Stimulated activated CD8-positive, alpha-beta memory T cell treated with anti-CD3 and anti-CD28 coated beads, Interleukin-12 subunit alpha, Interleukin-12 subunit beta, amount 100 ng/mL, for 24 hours (primary cell): ENCODE results near the gene PACSIN2.
"Not testable (repeated sequence)": the region's sequence is repeated elsewhere in the genome, so short reads cannot be mapped to it uniquely, and the experiment has no call there.

ENCODE experiments used
- DNase-seq: peaks from one replicate; pipeline ENCODE4 v3.0.0-alpha.2; 2020; ENCODE audit errors: extremely low read depth

The PACSIN2 gene

GRCh38 chr22:42964994-42965699, 49.8 kb downstream of the PACSIN2 start:
- no peak for DNase-seq

GRCh38 chr22:42963231-42963595, 51.7 kb downstream of the PACSIN2 start:
- no peak for DNase-seq

GRCh38 chr22:42962295-42963230, 52.4 kb downstream of the PACSIN2 start:
- no peak for DNase-seq

- no peak for DNase-seq
Observed at GRCh38 chr22:42961810-42962209, 53.1 kb downstream of the PACSIN2 start.

GRCh38 chr22:42961400-42961690, 53.6 kb downstream of the PACSIN2 start:
- not testable (repeated sequence) for DNase-seq

GRCh38 chr22:42960531-42961399, 54.2 kb downstream of the PACSIN2 start:
- DNase-seq, result no peak

- no peak for DNase-seq
Observed at GRCh38 chr22:42959576-42960509, 55.1 kb downstream of the PACSIN2 start.

GRCh38 chr22:42958937-42959336, 56.0 kb downstream of the PACSIN2 start:
- no peak for DNase-seq

GRCh38 chr22:42957958-42958357, 57.0 kb downstream of the PACSIN2 start:
- DNase-seq, result no peak

GRCh38 chr22:42957544-42957943, 57.4 kb downstream of the PACSIN2 start:
- no peak for DNase-seq

GRCh38 chr22:42955848-42956247, 59.1 kb downstream of the PACSIN2 start:
- no peak for DNase-seq

- DNase-seq, result no peak
Observed at GRCh38 chr22:42955087-42955635, 59.8 kb downstream of the PACSIN2 start.

GRCh38 chr22:42953751-42954150, 61.2 kb downstream of the PACSIN2 start:
- not testable (repeated sequence) for DNase-seq

GRCh38 chr22:42951093-42951710, 63.7 kb downstream of the PACSIN2 start:
- no peak for DNase-seq

- no peak for DNase-seq
Observed at GRCh38 chr22:42950281-42950680, 64.7 kb downstream of the PACSIN2 start.

- DNase-seq, result no peak
Observed at GRCh38 chr22:42949159-42949558, 65.8 kb downstream of the PACSIN2 start.

GRCh38 chr22:42948294-42948693, 66.7 kb downstream of the PACSIN2 start:
- DNase-seq, result no peak

GRCh38 chr22:42947211-42947990, 67.5 kb downstream of the PACSIN2 start:
- DNase-seq, result no peak

- DNase-seq, result no peak
Observed at GRCh38 chr22:42946546-42947198, 68.3 kb downstream of the PACSIN2 start.
